Left lung (tissue), 10 donors: ENCODE measurements around the gene COL9A2. TPM values are rescaled to one million over a fixed set of nuclear protein-coding genes. Genes with fewer than 3 reads are reported as not detected.
"Not testable (repeated sequence)": the region's sequence is repeated elsewhere in the genome, so short reads cannot be mapped to it uniquely, and the experiment has no call there.

Source experiments
- ATAC-seq: fragments of 200-7000 bp; cut with Tn5 transposase; one replicate; pipeline ENCODE4 v1.9.1; 2020; ENCODE audit warnings: moderate library complexity
- DNase-seq, 4 donors: peaks; one replicate each; pipeline ENCODE4 v3.0.0-alpha.2; 2013 to 2020
- H3K27ac ChIP-seq, 2 donors: fragments of 200-600 bp; sonication (generic) in 1 of 2; one replicate each; pipeline versions ENCODE4 v1.5.0 to v1.8.0; 2020 to 2021
- H3K27me3 ChIP-seq, 2 donors: fragments of 200-600 bp; sonication (generic) in 1 of 2; one replicate each; pipeline versions ENCODE4 v1.5.0 to v1.8.0; 2020 to 2021
- H3K36me3 ChIP-seq, 2 donors: fragments of 200-600 bp; sonication (generic) in 1 of 2; one replicate each; pipeline versions ENCODE4 v1.5.0 to v1.8.0; 2020 to 2021
- H3K4me1 ChIP-seq, 2 donors: fragments of 200-600 bp; one replicate each; pipeline ENCODE4 v1.8.0; 2021
- H3K4me3 ChIP-seq, 2 donors: fragments of 200-600 bp; sonication (generic) in 1 of 2; one replicate each; pipeline versions ENCODE4 v1.5.0 to v1.8.0; 2020 to 2021; ENCODE audit warnings: mild to moderate bottlenecking in 1 of 2
- H3K9me3 ChIP-seq, 2 donors: fragments of 200-600 bp; sonication (generic) in 1 of 2; one replicate each; pipeline versions ENCODE4 v1.5.0 to v1.8.0; 2020 to 2021
- CTCF ChIP-seq, 2 donors: fragments of 200-600 bp; sonication (generic) in 1 of 2; IDR thresholded peaks; one replicate each; pipeline versions ENCODE4 v1.5.0 to v1.8.0; 2021; ENCODE audit warnings: antibody characterized with exemption in 2 of 2
- intact Hi-C, 2 donors: fragments of 100-400 bp; cut with DNase I; formaldehyde crosslinking; loops; one replicate each; pipeline versions ENCODE4 v1.11.2 to v1.14.2; 2022
- polyA plus RNA-seq, 6 donors: library from polyadenylated mRNA; unstranded; fragments of 120-200 nt; gene quantifications; one replicate each; pipeline ENCODE4 v1.2.1, GENCODE V29; 2013; ENCODE audit not compliant: insufficient read length in 6 of 6
- total RNA-seq, 2 donors: library from RNA; stranded (reverse); fragmentation: NEBNext Ultra II Directional; extraction: Animal tissue kit (Norgen Biotek cat#: 25700); gene quantifications; one replicate each; pipeline ENCODE4 v1.2.1, GENCODE V29; 2021
- donor health status: DM: no; HTN: yes; CAD: no.
- donor health status: DM: no; HTN: no; CAD: no.

Gene COL9A2
- total and polyA plus RNA-seq, 8 donors: 1.1 to 29.7 (median 19.9) TPM

GRCh38 chr1:40352126-40352525 is 35.0 kb upstream of the COL9A2 start:
- TF ChIP-seq CTCF (IDR thresholded peaks at IDR 0.05): no peak
- no peaks in the 10 kb centered on the region for H3K36me3 ChIP-seq
- H3K27ac ChIP-seq: peak overlapping the region in 1 of 2 donors; percentile 54
- no peak for DNase-seq
- intact Hi-C loops: no loop called here
- no peaks in the 10 kb centered on the region for H3K27me3 ChIP-seq
- H3K4me3 ChIP-seq: no peak overlapping the region
- peaks cover 0 to 24% of the 10 kb centered on the region in 2 donors for H3K4me1 ChIP-seq
- no peaks in the 10 kb centered on the region for H3K9me3 ChIP-seq
- peak; percentile 54 for ATAC-seq

DNA sequence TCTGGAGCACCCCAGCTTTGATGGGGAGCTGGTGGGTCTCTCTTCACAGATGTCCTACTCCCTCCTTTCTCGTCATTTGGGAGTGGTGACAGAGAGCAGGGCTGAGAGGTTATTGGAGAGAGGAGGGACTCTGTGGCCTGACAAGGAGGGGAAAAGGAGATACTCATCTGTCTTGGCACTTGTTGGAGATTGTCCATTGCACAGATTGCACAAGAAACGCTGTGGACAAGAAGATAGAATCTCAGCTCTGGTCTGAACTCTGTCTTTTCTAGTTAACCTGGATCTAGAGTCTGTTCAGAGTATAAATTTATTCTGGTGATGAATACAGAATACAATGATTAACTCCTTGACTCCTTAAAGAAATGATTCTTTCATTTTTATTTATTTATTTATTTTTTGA is 34.0 kb upstream of the COL9A2 start:
- peaks cover 0 to 24% of the 10 kb centered on the region in 2 donors for H3K4me1 ChIP-seq
- DNase-seq: no peak
- no peaks in the 10 kb centered on the region for H3K27me3 ChIP-seq
- H3K36me3 ChIP-seq: no peaks in the 10 kb centered on the region
- ATAC-seq: no peak
- H3K4me3 ChIP-seq: no peak overlapping the region
- TF ChIP-seq CTCF (IDR thresholded peaks at IDR 0.05): no peak
- intact Hi-C loops: no loop called here
- peak overlapping the region in 1 of 2 donors; percentile 54 for H3K27ac ChIP-seq
- H3K9me3 ChIP-seq: no peaks in the 10 kb centered on the region

- Histone ChIP-seq H3K9me3 (no peaks in the 10 kb centered on the region), H3K4me3 (no peak overlapping the region), H3K36me3 (no peaks in the 10 kb centered on the region), H3K27ac (no peak overlapping the region), H3K27me3 (no peaks in the 10 kb centered on the region), H3K4me1 (peaks cover 0 to 24% of the 10 kb centered on the region in 2 donors)
- intact Hi-C loops: no loop called here
- ATAC-seq (no peak), DNase-seq (no peak)
- no peak for TF ChIP-seq CTCF (IDR thresholded peaks at IDR 0.05)
Measured at GRCh38 chr1:40350391-40350790, 33.3 kb upstream of the COL9A2 start.

GRCh38 chr1:40344597-40344996 is 27.5 kb upstream of the COL9A2 start:
- peaks cover 5 to 54% of the 10 kb centered on the region in 2 donors for H3K4me1 ChIP-seq
- H3K9me3 ChIP-seq: no peaks in the 10 kb centered on the region
- no peak for TF ChIP-seq CTCF (IDR thresholded peaks at IDR 0.05)
- intact Hi-C loops: no loop called here
- no peaks in the 10 kb centered on the region for H3K27me3 ChIP-seq
- ATAC-seq: peak; percentile 85
- H3K36me3 ChIP-seq: no peaks in the 10 kb centered on the region
- peak overlapping the region in 1 of 2 donors; percentile 29 for H3K4me3 ChIP-seq
- H3K27ac ChIP-seq: peak overlapping the region in 1 of 2 donors; percentile 57
- peak in 2 of 4 donors; percentile 40 to 72 for DNase-seq

- H3K4me1 ChIP-seq: peaks cover 5 to 66% of the 10 kb centered on the region in 2 donors
Measured at GRCh38 chr1:40342381-40342717, 25.3 kb upstream of the COL9A2 start.

More at GRCh38 chr1:40342381-40342717, 25.3 kb upstream of the COL9A2 start:
- ATAC-seq, H3K9me3 ChIP-seq, intact Hi-C loops, H3K27me3 ChIP-seq, H3K4me3 ChIP-seq, H3K36me3 ChIP-seq, DNase-seq: not testable (repeated sequence)
- peak overlapping the region in 1 of 2 donors; percentile 83 for H3K27ac ChIP-seq
